ENCODE data around the gene OR2F2.

OR2F2 gene

GRCh38 chr7:143892527-143893300 lies 42.3 kb upstream of the OR2F2 start:
- no peak overlapping the region for H3K4me3 ChIP-seq (ENCODE audit: control insufficient read depth, low read depth, low read length)
- TF ChIP-seq CTCF (conservative IDR thresholded peaks at IDR 0.05; ENCODE audit: control insufficient read depth, insufficient read depth, low read depth, low read length) = peak; percentile 39
- peak; percentile 47 for DNase-seq (ENCODE audit: low read depth)

- H3K4me3 ChIP-seq (ENCODE audit: control insufficient read depth, low read depth, low read length) = no peak overlapping the region
- no peak for DNase-seq (ENCODE audit: low read depth)
- TF ChIP-seq CTCF (conservative IDR thresholded peaks at IDR 0.05; ENCODE audit: control insufficient read depth, insufficient read depth, low read depth, low read length) = no peak
Observed at GRCh38 chr7:143896667-143897066, 38.4 kb upstream of the OR2F2 start.

- no peak for DNase-seq (ENCODE audit: low read depth)
- no peak overlapping the region for H3K4me3 ChIP-seq (ENCODE audit: control insufficient read depth, low read depth, low read length)
- TF ChIP-seq CTCF (conservative IDR thresholded peaks at IDR 0.05; ENCODE audit: control insufficient read depth, insufficient read depth, low read depth, low read length) = no peak
Observed at GRCh38 chr7:143898810-143899209, 36.2 kb upstream of the OR2F2 start.

GRCh38 chr7:143900230-143900766 lies 34.7 kb upstream of the OR2F2 start:
- peak overlapping the region; percentile 82 for H3K4me3 ChIP-seq (ENCODE audit: control insufficient read depth, low read depth, low read length)

GRCh38 chr7:143901332-143901667 lies 33.7 kb upstream of the OR2F2 start:
- peak overlapping the region; percentile 82 for H3K4me3 ChIP-seq (ENCODE audit: control insufficient read depth, low read depth, low read length)
- peak; percentile 46 for DNase-seq (ENCODE audit: low read depth)
- TF ChIP-seq CTCF (conservative IDR thresholded peaks at IDR 0.05; ENCODE audit: control insufficient read depth, insufficient read depth, low read depth, low read length) = no peak

More at GRCh38 chr7:143900230-143900766, 34.7 kb upstream of the OR2F2 start:
- TF ChIP-seq CTCF (conservative IDR thresholded peaks at IDR 0.05; ENCODE audit: control insufficient read depth, insufficient read depth, low read depth, low read length) = no peak
- DNase-seq (ENCODE audit: low read depth) = peak; percentile 69

- peak within 1 kb of the TSS; percentile 82 for H3K4me3 ChIP-seq (ENCODE audit: control insufficient read depth, low read depth, low read length)
- peak; percentile 23 for TF ChIP-seq CTCF (conservative IDR thresholded peaks at IDR 0.05; ENCODE audit: control insufficient read depth, insufficient read depth, low read depth, low read length)
- DNase-seq (ENCODE audit: low read depth) = peak; percentile 92
Observed at GRCh38 chr7:143901668-143902331, 33.2 kb upstream of the OR2F2 start, which contains the start of gene TCAF1. TSS of gene TCAF1 (minus strand) at chr7:143902176. CDS start at chr7:143876608, 25,568 bp downstream.

Data from fibroblast of mammary gland (primary cell).